NCI-H1092 treated with DMSO at 0.1 percent for 48 hours (cell line): Measurements from ENCODE around the gene OR3A2.
"Not testable (repeated sequence)": the region's sequence is repeated elsewhere in the genome, so short reads cannot be mapped to it uniquely, and the experiment has no call there.

Experiments used
- DNase-seq: peaks from one replicate; lab custom pipeline; 2025; lab: John Stamatoyannopoulos, UW

Gene OR3A2

DNA sequence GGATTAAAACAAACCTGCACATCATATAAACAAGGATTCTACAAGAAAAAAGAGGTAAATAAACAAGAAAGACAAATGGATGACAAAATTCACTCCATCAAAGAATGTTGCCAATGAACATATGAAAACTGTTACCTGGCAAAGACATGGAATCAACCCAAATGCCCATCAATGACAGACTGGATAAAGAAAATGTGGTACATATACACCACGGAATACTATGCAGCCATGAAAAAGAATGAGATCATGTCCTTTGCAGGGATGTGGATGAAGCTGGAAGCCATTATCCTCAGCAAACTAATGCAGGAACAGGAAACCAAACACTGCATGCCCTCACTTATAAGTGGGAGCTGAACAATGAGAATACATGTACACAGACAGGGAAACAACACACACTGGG is 92.6 kb downstream of the OR3A2 start:
- DNase-seq, result not testable (repeated sequence)

DNA sequence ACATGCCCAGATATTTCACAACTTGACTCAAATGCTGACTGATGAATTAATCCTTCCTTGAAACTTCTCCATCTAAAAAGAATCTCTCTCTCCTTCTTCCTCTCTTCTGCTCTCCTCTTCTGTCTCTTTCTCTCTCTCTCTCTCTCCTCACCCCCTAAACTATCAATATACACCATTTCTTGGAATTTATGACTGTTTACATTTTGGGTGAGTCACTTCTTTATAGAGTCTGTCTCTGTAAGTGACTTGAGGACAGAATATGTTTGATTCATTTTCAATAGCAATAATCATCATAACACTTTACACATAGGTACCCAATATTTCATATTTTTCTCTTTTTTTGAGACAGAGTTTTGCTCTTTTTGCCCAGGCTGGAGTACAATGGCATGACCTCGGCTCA is 103.2 kb downstream of the OR3A2 start:
- no peak for DNase-seq

DNA sequence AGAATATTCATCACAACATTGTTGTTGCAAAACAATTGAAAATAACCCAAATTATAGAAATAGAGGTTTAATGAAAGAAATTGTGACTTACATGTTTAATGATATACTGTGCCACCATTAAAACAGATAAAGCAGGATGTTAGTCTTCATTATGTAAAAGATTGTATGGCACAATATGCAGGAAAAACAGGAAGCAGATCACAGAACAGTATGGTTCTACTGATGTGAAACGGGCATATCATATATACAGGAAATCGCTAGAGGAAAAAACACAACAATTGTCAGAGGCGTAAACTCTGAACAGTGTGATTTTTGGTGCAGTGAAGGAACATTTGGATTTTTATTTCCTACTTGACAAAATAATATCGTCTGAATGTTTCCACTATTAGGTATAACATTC is 110.0 kb downstream of the OR3A2 start:
- no peak for DNase-seq

DNA sequence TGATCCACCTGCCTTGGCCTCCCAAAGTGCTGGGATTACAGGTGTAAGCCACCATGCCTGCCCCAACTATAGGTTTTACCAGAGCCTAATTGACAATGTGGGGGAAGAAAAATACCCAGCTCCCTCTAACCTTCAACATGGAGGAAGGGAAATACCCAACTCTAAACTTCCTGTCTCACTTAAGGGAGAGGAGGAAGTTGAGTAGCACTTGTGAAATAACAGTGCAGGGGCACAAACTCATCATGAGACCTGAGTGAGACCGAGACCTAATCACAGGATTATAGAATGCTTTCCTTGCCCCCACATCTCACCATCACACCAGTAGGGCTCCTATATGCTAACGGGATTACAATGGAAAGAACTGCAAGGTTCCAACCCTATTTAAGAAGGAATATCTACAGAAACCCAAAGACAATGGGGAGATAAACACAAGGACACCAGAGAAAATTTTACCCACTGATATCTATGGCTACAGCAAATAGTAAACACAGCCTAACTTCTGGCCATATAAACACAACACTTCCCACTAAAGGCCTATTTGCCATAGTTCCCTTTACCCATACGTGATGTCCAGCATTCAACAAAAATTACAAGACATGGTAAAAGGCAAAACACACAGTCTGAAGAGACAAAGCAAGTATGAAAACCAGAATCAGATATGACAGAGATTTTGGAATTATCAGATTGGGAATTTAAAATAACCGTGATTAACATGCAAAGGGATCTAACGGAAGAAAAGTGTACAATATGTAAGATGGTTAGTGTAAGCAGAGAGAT is 114.8 kb downstream of the OR3A2 start:
- no peak for DNase-seq

DNA sequence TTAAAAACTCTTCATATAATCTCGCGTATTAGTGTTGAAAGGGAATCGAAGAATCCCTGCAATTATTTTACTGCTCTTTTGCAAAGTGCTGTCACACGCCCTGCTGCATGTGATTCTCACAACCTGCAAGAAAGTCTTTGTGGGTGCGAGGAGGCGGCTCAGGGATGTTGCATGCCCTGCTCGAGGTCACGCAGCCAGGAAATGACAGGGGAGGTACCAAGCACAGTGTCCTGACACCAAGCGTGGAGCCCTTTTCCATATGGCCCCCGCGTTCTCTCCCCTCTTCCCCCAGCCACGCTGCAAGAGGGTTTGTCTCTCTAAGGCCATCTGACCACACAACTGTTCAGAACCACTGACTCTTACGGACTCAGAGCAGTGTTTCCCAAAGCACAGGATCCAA is 125.5 kb downstream of the OR3A2 start:
- no peak for DNase-seq

DNA sequence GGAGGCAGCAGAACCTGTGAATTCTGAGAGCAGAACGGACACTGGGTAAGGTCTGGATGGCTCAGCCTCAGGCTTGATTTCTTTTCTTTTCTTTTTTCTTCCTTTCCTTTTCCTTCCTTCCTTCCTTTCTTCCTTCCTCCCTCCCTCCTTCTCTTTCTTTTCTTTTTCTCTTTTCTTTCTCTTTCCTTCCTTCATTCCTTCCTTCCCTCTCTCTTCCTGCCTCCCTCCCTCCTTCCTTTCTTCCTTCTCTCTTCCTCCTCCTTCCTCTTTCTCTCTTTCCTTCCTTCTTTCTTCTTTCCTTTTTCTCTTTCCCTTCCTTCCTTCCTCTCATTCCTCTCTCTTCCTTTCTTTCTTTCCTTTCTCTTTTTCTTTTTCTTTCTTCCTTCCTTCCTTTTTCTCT is 125.9 kb downstream of the OR3A2 start:
- DNase-seq, result no peak

DNA sequence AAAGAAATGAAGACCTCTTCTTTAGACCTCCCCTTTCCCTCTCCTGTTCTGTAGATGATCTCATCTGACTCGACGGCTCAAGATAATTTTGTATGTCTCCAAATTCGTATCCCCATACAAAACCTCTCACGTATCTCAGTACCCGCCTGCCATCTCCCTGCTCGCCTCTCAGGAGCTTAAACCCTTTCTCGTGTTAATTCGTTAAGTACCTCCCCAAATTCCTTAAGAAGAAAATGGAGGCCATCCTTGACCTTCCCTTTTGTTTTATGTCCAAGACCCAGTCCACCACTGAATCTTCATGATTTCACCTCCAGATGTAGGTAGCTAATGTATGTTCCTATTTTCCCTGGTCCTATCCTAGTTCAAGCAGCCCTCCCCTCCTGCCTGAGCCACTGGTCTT is 129.5 kb downstream of the OR3A2 start:
- no peak for DNase-seq

DNA sequence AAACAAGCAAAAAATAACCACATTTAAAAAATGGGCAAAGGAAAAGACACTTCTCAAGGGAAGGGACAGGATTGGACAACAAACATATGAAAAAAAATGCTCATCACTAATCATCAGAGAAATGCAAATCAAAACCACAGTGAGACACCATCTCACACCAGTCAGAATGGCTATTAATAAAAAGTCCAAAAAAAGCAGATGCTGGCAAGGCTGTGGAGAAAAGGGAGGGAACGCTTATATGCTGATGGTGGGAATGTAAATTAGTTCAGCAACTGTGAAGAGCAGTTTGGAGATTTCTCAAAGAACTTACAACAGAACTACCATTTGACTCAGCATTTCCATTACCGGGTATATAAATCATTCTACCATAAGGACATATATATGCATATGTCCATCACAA is 137.1 kb downstream of the OR3A2 start:
- not testable (repeated sequence) for DNase-seq

DNA sequence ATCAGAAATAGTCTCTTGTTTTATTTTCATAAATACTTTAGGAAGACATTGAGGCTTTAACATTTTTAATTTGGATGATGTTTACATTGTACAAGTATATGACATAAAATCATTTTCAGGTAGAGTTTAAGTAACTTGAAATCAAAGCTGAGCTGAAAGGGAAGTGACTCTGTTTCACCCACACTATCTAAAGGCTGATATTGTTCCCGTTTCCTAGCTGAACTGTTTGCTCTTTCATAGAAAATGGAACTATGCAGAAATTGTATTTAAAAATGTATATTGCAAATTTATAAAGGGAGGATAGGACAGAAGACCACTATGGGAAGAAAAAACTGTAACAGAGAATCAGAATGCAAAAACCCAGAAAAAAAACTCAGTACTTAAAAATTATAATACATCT is 141.3 kb downstream of the OR3A2 start:
- not testable (repeated sequence) for DNase-seq

DNA sequence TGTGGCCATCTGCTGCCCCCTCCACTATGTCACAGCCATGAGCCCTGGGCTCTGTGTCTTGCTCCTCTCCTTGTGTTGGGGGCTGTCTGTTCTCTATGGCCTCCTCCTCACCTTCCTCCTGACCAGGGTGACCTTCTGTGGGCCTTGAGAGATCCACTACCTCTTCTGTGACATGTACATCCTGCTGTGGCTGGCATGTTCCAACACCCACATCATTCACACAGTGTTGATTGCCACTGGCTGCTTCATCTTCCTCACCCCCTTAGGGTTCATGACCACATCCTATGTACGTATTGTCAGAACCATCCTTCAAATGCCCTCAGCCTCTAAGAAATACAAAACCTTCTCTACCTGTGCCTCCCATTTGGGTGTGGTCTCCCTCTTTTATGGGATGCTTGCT is 145.1 kb downstream of the OR3A2 start:
- not testable (repeated sequence) for DNase-seq

DNA sequence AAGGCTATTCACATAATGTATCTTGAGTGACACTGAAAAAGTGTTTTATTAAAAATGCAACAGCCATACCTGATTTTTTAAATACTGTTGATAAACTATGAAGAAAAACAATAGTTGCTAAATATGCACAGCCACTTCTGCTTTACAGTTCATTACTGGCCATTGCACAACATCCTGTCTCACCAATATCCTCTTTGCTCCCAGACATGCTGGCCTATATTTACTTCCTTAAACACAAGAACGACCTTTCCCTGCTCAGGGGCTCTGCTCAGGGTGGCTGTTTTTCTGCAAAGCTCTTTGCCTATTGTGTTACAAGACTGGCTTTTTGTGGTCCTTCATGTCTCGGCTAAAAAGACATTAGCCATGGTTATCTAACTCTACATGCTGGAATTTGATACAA is 147.4 kb downstream of the OR3A2 start:
- DNase-seq, result not testable (repeated sequence)

DNA sequence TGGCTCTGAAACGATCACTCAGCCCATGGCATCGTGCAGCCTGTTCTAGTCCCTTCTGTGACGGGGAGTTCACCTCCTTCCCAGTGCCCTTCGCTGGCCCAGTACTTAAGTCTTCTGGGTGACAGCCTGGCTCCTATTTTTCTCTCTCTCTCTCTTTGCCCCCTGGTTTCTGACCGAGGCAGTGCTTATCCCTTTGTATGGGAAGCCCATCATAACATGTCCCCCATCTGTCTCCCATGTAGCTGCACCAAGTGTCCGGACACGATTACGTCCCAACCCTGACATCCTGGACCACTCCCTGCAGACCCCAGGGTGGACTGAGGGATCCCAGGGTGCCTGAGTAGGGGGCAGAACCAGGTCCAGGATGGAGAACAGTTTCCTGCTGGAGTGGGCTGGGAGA is 153.8 kb downstream of the OR3A2 start:
- DNase-seq, result not testable (repeated sequence)
